ENCODE data around the gene NR2C2. TPM values are rescaled to one million over a fixed set of nuclear protein-coding genes. Genes with fewer than 3 reads are reported as not detected.

Gene NR2C2
- total and polyA plus RNA-seq, 9 of the 15 experiments (the other 6 are each of a cell fraction or from before 2014, with no cell fraction given), result 6.1 to 33.0 (median 14.6) TPM

- TF ChIP-seq ZNF318 (IDR thresholded peaks at IDR 0.05; ENCODE audit: borderline replicate concordance in 1 of 2, low read depth in 1 of 2) (no peak), POLR2B (IDR thresholded peaks at IDR 0.05; ENCODE audit: low read depth, partially characterized antibody) (no peak), ZBTB11 (CRISPR knock-in tag; IDR thresholded peaks at IDR 0.05) (no peak), PHF20 (IDR thresholded peaks at IDR 0.05; ENCODE audit: partially characterized antibody) (no peak), BRCA1 (IDR thresholded peaks at IDR 0.05) (no peak), BRCA1 (CRISPR knock-in tag; IDR thresholded peaks at IDR 0.05) (no peak), POLR2AphosphoS2 (IDR thresholded peaks at IDR 0.05; ENCODE audit: low read length) (no peak), RAD21 (CRISPR knock-in tag; conservative IDR thresholded peaks at IDR 0.05 in 1 of 2, IDR thresholded peaks at IDR 0.05 in 1 of 2) (no peak), DMBX1 (CRISPR knock-in tag; IDR thresholded peaks at IDR 0.05; ENCODE audit: borderline replicate concordance) (no peak), TAF15 (IDR thresholded peaks at IDR 0.05; ENCODE audit: low read depth, low read length) (no peak), POU5F1 (IDR thresholded peaks at IDR 0.05; ENCODE audit: borderline replicate concordance, low read depth, low read length, partially characterized antibody) (no peak)
Measured at GRCh38 chr3:15045667-15046066, 98.3 kb downstream of the NR2C2 start (continued).
